H1 (cell line): ENCODE measurements around the gene KCTD19. TPM values are rescaled to one million over a fixed set of nuclear protein-coding genes. Genes with fewer than 3 reads are reported as not detected.

Experiments used
- CTCF ChIA-PET: fragments of 300-600 bp; sonication (Branson Sonifier 250); formaldehyde crosslinking; loops from one replicate; lab custom pipeline; 2021; ENCODE audit not compliant: partially characterized antibody; lab: Charles Lee
- POLR2A ChIA-PET: fragments of 300-600 bp; sonication (Branson Sonifier 250); formaldehyde crosslinking; loops from one replicate; lab custom pipeline; 2021; ENCODE audit warnings: inconsistent platforms; ENCODE audit not compliant: partially characterized antibody; lab: Charles Lee
- DNase-seq, 2 experiments: peaks; one replicate each; pipeline versions ENCODE4 v3.0.0 to v3.0.0-alpha.2; 2010 to 2022; ENCODE audit warnings: low spot score in 2 of 2, low read depth in 1 of 2, mixed read lengths in 1 of 2
- FAIRE-seq: peaks from 2 replicates; lab custom pipeline; 2011; peaks lifted over from hg19 to GRCh38; lab: Jason Lieb, UNC
- H2AFZ ChIP-seq: 2 replicates; pipeline ENCODE4 v1.8.1; 2012; ENCODE audit warnings: low read length, inconsistent platforms
- H2AK5ac ChIP-seq: 2 replicates; pipeline ENCODE4 v1.6.1; 2013; ENCODE audit warnings: low read depth, low read length
- H2BK120ac ChIP-seq: replicated peaks from 2 replicates; pipeline ENCODE3; 2013; ENCODE audit warnings: low read depth, low read length, inconsistent platforms
- H2BK12ac ChIP-seq: 2 replicates; pipeline ENCODE4 v1.6.1; 2013; ENCODE audit warnings: low read depth, low read length
- H2BK15ac ChIP-seq: 2 replicates; pipeline ENCODE4 v1.6.1; 2013; ENCODE audit warnings: low read length
- H2BK20ac ChIP-seq: 2 replicates; pipeline ENCODE4 v1.6.1; 2013; ENCODE audit warnings: low read length
- H2BK5ac ChIP-seq: 2 replicates; pipeline ENCODE4 v1.6.1; 2013; ENCODE audit warnings: low read depth, low read length
- H3K14ac ChIP-seq: 2 replicates; pipeline ENCODE4 v1.6.1; 2013; ENCODE audit warnings: inconsistent platforms; ENCODE audit not compliant: insufficient read length
- H3K18ac ChIP-seq: 2 replicates; pipeline ENCODE4 v1.6.1; 2013; ENCODE audit warnings: low read length; ENCODE audit errors: extremely low read depth
- H3K23ac ChIP-seq: 2 replicates; pipeline ENCODE4 v1.6.1; 2013; ENCODE audit warnings: inconsistent platforms; ENCODE audit not compliant: insufficient read length
- H3K23me2 ChIP-seq: 2 replicates; pipeline ENCODE4 v1.6.1; 2013; ENCODE audit warnings: low read depth, low read length
- H3K27ac ChIP-seq: 2 replicates; pipeline ENCODE4 v1.6.1; 2011; ENCODE audit warnings: low read depth, low read length, inconsistent platforms
- H3K27me3 ChIP-seq, 4 experiments: replicated peaks in 1 of 4; 1 replicate in 1 of 4; 2 replicates in 3 of 4; pipeline versions ENCODE4 v1.6.1 to v1.8.1; 2011 to 2013; ENCODE audit warnings: low read length in 3 of 4, mild to moderate bottlenecking in 3 of 4, inconsistent platforms in 2 of 4, mixed read lengths in 2 of 4, moderate library complexity in 1 of 4; ENCODE audit not compliant: control insufficient read depth in 3 of 4, insufficient read depth in 3 of 4; ENCODE audit errors: extremely low read depth in 1 of 4
- H3K36me3 ChIP-seq, 4 experiments: 2 replicates each; pipeline versions ENCODE4 v1.6.1 to v1.8.1; 2011 to 2013; ENCODE audit warnings: mild to moderate bottlenecking in 4 of 4, low read length in 3 of 4, moderate library complexity in 2 of 4, control low read depth in 1 of 4, inconsistent platforms in 1 of 4; ENCODE audit not compliant: insufficient read depth in 4 of 4, control insufficient read depth in 2 of 4
- H3K4ac ChIP-seq: replicated peaks from 2 replicates; pipeline ENCODE3; 2013; ENCODE audit warnings: low read length, low read depth, mixed read lengths, inconsistent platforms; ENCODE audit not compliant: insufficient read length
- H3K4me1 ChIP-seq, 4 experiments: replicated peaks in 1 of 4; 1 replicate in 1 of 4; 2 replicates in 3 of 4; pipeline versions ENCODE4 v1.6.1 to v1.8.1; 2011 to 2013; ENCODE audit warnings: low read length in 3 of 4, inconsistent platforms in 2 of 4, mixed read lengths in 1 of 4; ENCODE audit not compliant: insufficient read depth in 4 of 4, control insufficient read depth in 3 of 4
- H3K4me2 ChIP-seq, 2 experiments: 2 replicates each; pipeline versions ENCODE4 v1.6.1 to v1.8.1; 2011 to 2013; ENCODE audit warnings: low read depth in 2 of 2, low read length in 2 of 2, control low read depth in 1 of 2, inconsistent platforms in 1 of 2, mild to moderate bottlenecking in 1 of 2; ENCODE audit not compliant: insufficient read depth in 1 of 2
- H3K4me3 ChIP-seq, 4 experiments: fragments of 200-600, 300-600 bp in 1 of 4; sonication (generic), shearing (Covaris generic), sonication (Bioruptor Twin) in 1 of 4; 2 replicates each; pipeline versions ENCODE4 v1.5.1 to v1.8.1; 2011 to 2016; ENCODE audit warnings: low read length in 4 of 4, low read depth in 3 of 4, control low read depth in 2 of 4, inconsistent platforms in 2 of 4, mild to moderate bottlenecking in 2 of 4, mixed read lengths in 1 of 4, moderate library complexity in 1 of 4; ENCODE audit not compliant: insufficient read depth in 2 of 4; ENCODE audit errors: extremely low read depth in 1 of 4
- H3K56ac ChIP-seq: replicated peaks from 2 replicates; pipeline ENCODE3; 2013; ENCODE audit warnings: low read depth, mild to moderate bottlenecking, mixed read lengths, low read length, inconsistent platforms; ENCODE audit not compliant: insufficient read length
- H3K79me1 ChIP-seq: 2 replicates; pipeline ENCODE4 v1.6.1; 2013; ENCODE audit warnings: low read depth, low read length, control low read depth
- H3K79me2 ChIP-seq, 2 experiments: 2 replicates each; pipeline versions ENCODE4 v1.6.1 to v1.8.1; 2012 to 2013; ENCODE audit warnings: low read length in 2 of 2, mild to moderate bottlenecking in 2 of 2, inconsistent platforms in 1 of 2; ENCODE audit not compliant: insufficient read depth in 2 of 2, control insufficient read depth in 1 of 2
- H3K9ac ChIP-seq, 4 experiments: replicated peaks in 1 of 4; 1 replicate in 1 of 4; 2 replicates in 3 of 4; pipeline versions ENCODE4 v1.6.1 to v1.8.1; 2011 to 2013; ENCODE audit warnings: low read depth in 3 of 4, low read length in 3 of 4, control low read depth in 2 of 4, mild to moderate bottlenecking in 2 of 4, moderate library complexity in 2 of 4, inconsistent platforms in 1 of 4; ENCODE audit errors: extremely low read depth in 1 of 4
- H3K9me3 ChIP-seq, 2 experiments: 2 replicates each; pipeline versions ENCODE4 v1.6.1 to v1.8.1; 2012 to 2013; ENCODE audit warnings: mild to moderate bottlenecking in 2 of 2, moderate library complexity in 2 of 2, control low read depth in 1 of 2, inconsistent platforms in 1 of 2, low read depth in 1 of 2, low read length in 1 of 2, mixed read lengths in 1 of 2; ENCODE audit not compliant: insufficient read depth in 2 of 2
- H4K20me1 ChIP-seq, 2 experiments: replicated peaks in 1 of 2; 2 replicates each; pipeline versions ENCODE3 to v1.8.1; 2011 to 2013; ENCODE audit warnings: inconsistent platforms in 2 of 2, low read length in 2 of 2, mild to moderate bottlenecking in 1 of 2; ENCODE audit not compliant: insufficient read depth in 2 of 2, control insufficient read depth in 1 of 2
- H4K5ac ChIP-seq: 2 replicates; pipeline ENCODE4 v1.6.1; 2013; ENCODE audit warnings: low read length, low read depth, mixed read lengths, inconsistent platforms; ENCODE audit not compliant: insufficient read length
- H4K8ac ChIP-seq: 2 replicates; pipeline ENCODE4 v1.8.0; 2013; ENCODE audit warnings: mild to moderate bottlenecking, moderate library complexity, low read length, inconsistent platforms; ENCODE audit not compliant: insufficient read depth; ENCODE audit errors: extremely low read depth
- H4K91ac ChIP-seq: replicated peaks from 2 replicates; pipeline ENCODE3; 2013; ENCODE audit warnings: low read length, mixed read lengths, inconsistent platforms; ENCODE audit not compliant: insufficient read length
- ASH2L ChIP-seq: fragments of 200-600, 300-600 bp; sonication (generic); IDR thresholded peaks from one replicate; pipeline ENCODE4 v1.7.1; 2017; ENCODE audit warnings: low read length
- EGR1 ChIP-seq: IDR thresholded peaks from 2 replicates; pipeline ENCODE4 v1.6.1; 2011; ENCODE audit warnings: low read depth, low read length, borderline replicate concordance
- KDM1A ChIP-seq: fragments of 200-600, 300-600 bp; sonication (generic); IDR thresholded peaks from 2 replicates; pipeline ENCODE4 v1.7.1; 2016; ENCODE audit warnings: mild to moderate bottlenecking, low read length, borderline replicate concordance
- KDM4A ChIP-seq: IDR thresholded peaks from one replicate; pipeline ENCODE4 v1.7.1; 2012; ENCODE audit warnings: low read depth, mild to moderate bottlenecking, moderate library complexity, low read length, inconsistent platforms; ENCODE audit not compliant: severe bottlenecking
- KDM5A ChIP-seq: fragments of 200-600 bp; IDR thresholded peaks from 2 replicates; pipeline ENCODE4 v1.7.1; 2012; ENCODE audit warnings: mild to moderate bottlenecking, low read length, inconsistent platforms, mixed read lengths
- POLR2AphosphoS5 ChIP-seq: IDR thresholded peaks from 2 replicates; pipeline ENCODE4 v1.6.1; 2011; ENCODE audit warnings: low read depth, low read length
- TAF7 ChIP-seq: optimal IDR thresholded peaks from 2 replicates; pipeline ENCODE3; 2011; ENCODE audit warnings: low read depth, mild to moderate bottlenecking, inconsistent platforms, low read length, moderate library complexity, borderline replicate concordance
- TBP ChIP-seq: IDR thresholded peaks from 2 replicates; pipeline ENCODE4 v1.6.1; 2011; ENCODE audit warnings: low read depth, low read length, improper control_type of control experiment
- TCF12 ChIP-seq: IDR thresholded peaks from 2 replicates; pipeline ENCODE4 v1.6.1; 2011; ENCODE audit warnings: low read depth, mild to moderate bottlenecking, low read length
- WGBS, 2 experiments: shearing (Covaris generic) in 1 of 2; methylation state at CpG; one replicate each; pipeline versions ENCODE4 v1.1.6 to v1.1.7; 2013 to 2015; ENCODE audit warnings: low lambda C conversion rate in 2 of 2, mixed read lengths in 2 of 2, inconsistent platforms in 1 of 2, low coverage in 1 of 2, missing lambda C conversion rate in 1 of 2; ENCODE audit not compliant: insufficient replicate concordance in 2 of 2, insufficient coverage in 1 of 2, insufficient read length in 1 of 2; ENCODE audit errors: extremely low coverage in 1 of 2, missing lambda C conversion rate in 1 of 2; 5-methylcytosine and 5-hydroxymethylcytosine counted together
- polyA plus RNA-seq, 7 experiments: library from polyadenylated mRNA; depleted of rRNA in 3 of 7; stranded (reverse) in 5 of 7; unstranded in 2 of 7; fragments of >200 nt in 5 of 7; fragments of 200-250 nt in 2 of 7; gene quantifications; 1 replicate in 5 of 7; 2 replicates in 1 of 7; 4 replicates in 1 of 7; pipeline versions ENCODE4 v1.2.1 to v1.2.3, GENCODE V29; 2011 to 2013; ENCODE audit warnings: missing spikeins in 2 of 7, mixed read lengths in 2 of 7
- total RNA-seq: library from RNA; stranded (reverse); fragmentation: NEBNext Ultra II Directional; extraction: Animal tissue kit (Norgen Biotek cat#: 25700); gene quantifications from 2 replicates; pipeline ENCODE4 v1.2.1, GENCODE V29; 2021

Gene KCTD19
- total and polyA plus RNA-seq, 2 of the 8 experiments (the other 6 are each of a cell fraction or from before 2014, with no cell fraction given), result 0.06 to 0.24 TPM

DNA sequence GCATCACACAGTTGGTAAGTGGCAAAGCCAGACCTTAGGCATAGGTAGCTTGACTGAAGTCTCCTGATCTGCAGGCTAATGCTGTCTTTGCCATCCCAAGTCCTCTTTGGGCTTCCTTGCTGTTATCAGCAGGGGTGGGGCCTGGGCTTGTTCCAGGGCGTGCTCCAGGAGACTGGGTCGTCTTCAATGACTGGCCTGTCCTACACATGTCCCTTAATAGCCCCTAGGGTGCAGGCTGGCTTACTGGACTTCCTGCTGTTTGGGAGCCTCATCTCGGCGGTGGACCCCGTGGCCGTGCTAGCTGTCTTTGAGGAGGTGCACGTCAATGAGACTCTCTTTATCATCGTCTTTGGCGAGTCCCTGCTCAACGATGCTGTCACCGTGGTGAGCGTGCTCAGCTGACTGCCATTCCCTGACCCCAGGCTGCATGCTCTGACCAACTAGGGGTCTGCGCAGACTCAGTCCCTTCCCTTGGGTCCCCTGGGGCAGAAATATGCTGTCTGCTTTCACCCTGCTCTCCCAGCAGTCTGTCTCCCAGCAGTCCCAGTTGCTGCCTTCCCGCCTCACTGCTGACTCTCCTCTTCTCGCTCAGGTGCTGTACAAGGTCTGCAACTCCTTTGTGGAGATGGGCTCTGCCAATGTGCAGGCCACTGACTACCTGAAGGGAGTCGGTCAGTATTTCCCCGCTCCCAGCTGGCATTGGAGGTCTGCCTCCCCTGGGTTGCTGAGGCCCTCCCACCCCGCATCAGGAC lies 71.6 kb downstream of the KCTD19 start:
- FAIRE-seq (no peak), DNase-seq (no peak)
- WGBS, 2 experiments, result 92% methylated on average over 18 of the region's 18 CpGs; no CpG with 5 or more reads in 1 of the 2 experiments
- ChIA-PET CTCF (interaction anchor here (2.6 kb wide), 1 partner anchor 30 kb away, joined by 12 read pairs; no protein-coding TSS in a partner anchor), POLR2A (no interaction called here)
- Histone ChIP-seq H4K5ac (no peak overlapping the region), H3K27ac (no peak overlapping the region), H2BK15ac (no peak overlapping the region), H2AFZ (no peak overlapping the region), H3K9me3 (no peaks in the 10 kb centered on the region), H2BK5ac (no peak overlapping the region; the same call in 1 of the 2 replicates), H3K9ac (no peak overlapping the region), H3K36me3 (peaks cover 0 to 2% (median 0%) of the 10 kb centered on the region in 4 experiments; a peak in 2 of 8 replicates), H4K91ac (no peak overlapping the region), H3K79me1 (no peaks in the 10 kb centered on the region; the same call in 1 of the 2 replicates), H3K23ac (no peak overlapping the region), H4K20me1 (peaks cover 3 to 9% of the 10 kb centered on the region in 2 experiments), H3K27me3 (peaks cover 0 to 6% (median 1%) of the 10 kb centered on the region in 4 experiments; a peak in 4 of 7 replicates), H3K14ac (no peak overlapping the region), H3K18ac (no peak overlapping the region), H3K23me2 (no peaks in the 10 kb centered on the region), H2BK20ac (no peak overlapping the region), H2AK5ac (no peak overlapping the region), H3K4ac (no peak overlapping the region), H3K56ac (no peak overlapping the region), H3K4me2 (no peak overlapping the region), H3K79me2 (no peaks in the 10 kb centered on the region), H2BK12ac (no peak overlapping the region), H4K8ac (no peak overlapping the region), H3K4me1 (no peaks in the 10 kb centered on the region; a peak in 1 of 7 replicates), H3K4me3 (no peak overlapping the region), H2BK120ac (no peak overlapping the region)
- TF ChIP-seq KDM4A (no peak), TBP (no peak), ASH2L (no peak), EGR1 (no peak), POLR2AphosphoS5 (no peak), TAF7 (no peak), KDM1A (no peak), TCF12 (no peak), KDM5A (no peak)
